IPS-18c (cell line): Measurements from ENCODE around the gene C1QTNF6.
"Not testable (repeated sequence)": the region's sequence is repeated elsewhere in the genome, so short reads cannot be mapped to it uniquely, and the experiment has no call there.

ENCODE experiments used
- H3K4me3 ChIP-seq: 2 replicates; pipeline ENCODE4 v1.7.0; 2013; ENCODE audit warnings: low read depth, mild to moderate bottlenecking, low read length, moderate library complexity; ENCODE audit not compliant: insufficient read depth
- H3K9me3 ChIP-seq: one replicate; pipeline ENCODE4 v1.6.1; 2013; ENCODE audit warnings: mild to moderate bottlenecking, low read length, moderate library complexity; ENCODE audit not compliant: control insufficient read depth, insufficient read depth

Gene C1QTNF6

GRCh38 chr22:37187891-37188761, at the start of gene C1QTNF6:
TSS of gene C1QTNF6 (minus strand) at chr22:37188247. CDS start at chr22:37188213, 34 bp downstream.
- H3K4me3 ChIP-seq = peak within 1 kb of the TSS; percentile 35; the same call in 1 of the 2 replicates
- no peaks in the 10 kb centered on the region for H3K9me3 ChIP-seq

- Histone ChIP-seq H3K4me3 (no peak overlapping the region), H3K9me3 (no peaks in the 10 kb centered on the region)
These were observed 48.0 kb upstream of the C1QTNF6 start for GRCh38 chr22:37235897-37236607.

DNA sequence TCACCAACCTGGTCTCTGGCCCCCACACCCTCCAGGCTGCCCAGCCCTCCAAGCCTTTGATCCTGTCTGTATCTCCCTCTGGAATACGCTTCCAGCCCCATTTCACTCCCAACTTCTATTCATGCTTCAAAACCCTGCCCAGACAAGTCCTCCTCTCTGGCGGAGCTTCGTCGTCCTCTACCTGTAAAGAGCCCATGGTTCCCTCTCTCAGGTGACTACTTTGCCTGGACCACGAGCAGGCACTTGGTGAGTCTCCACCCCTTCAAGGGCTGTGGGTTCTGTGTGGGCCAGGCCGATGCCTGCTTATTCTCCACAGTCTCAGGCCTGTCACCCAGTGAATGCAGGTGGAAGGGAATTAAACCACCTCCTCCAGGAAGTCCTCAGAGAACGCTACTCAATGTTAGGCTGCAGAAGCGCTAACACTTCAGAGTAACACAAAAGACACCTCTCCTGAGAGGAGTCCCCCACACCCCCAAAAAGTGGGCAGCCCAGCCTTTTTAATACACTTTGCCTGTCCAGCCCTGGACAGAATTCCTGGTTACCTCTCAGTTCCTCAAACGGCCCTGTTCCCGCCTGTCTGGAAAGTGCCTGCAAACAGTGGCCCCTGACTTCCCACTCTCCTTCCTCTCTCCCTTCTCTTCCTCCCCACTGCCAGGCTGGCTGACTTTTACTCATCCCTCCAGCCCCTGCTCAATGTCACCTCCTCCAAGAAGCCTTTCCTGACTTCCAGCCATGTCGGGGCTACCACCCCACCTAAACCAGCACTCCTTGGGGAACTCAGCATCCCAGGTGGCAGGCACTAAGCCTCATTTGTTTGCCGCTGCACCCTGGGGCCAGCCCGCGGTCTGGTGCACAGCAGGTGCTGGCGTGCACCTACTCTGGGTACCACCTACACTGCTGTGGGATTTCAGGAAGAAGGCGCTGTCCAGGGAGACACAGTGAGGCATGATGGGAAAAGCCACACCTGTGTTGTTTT, 47.0 kb upstream of the C1QTNF6 start:
- Histone ChIP-seq H3K9me3 (no peaks in the 10 kb centered on the region), H3K4me3 (no peak overlapping the region)

DNA sequence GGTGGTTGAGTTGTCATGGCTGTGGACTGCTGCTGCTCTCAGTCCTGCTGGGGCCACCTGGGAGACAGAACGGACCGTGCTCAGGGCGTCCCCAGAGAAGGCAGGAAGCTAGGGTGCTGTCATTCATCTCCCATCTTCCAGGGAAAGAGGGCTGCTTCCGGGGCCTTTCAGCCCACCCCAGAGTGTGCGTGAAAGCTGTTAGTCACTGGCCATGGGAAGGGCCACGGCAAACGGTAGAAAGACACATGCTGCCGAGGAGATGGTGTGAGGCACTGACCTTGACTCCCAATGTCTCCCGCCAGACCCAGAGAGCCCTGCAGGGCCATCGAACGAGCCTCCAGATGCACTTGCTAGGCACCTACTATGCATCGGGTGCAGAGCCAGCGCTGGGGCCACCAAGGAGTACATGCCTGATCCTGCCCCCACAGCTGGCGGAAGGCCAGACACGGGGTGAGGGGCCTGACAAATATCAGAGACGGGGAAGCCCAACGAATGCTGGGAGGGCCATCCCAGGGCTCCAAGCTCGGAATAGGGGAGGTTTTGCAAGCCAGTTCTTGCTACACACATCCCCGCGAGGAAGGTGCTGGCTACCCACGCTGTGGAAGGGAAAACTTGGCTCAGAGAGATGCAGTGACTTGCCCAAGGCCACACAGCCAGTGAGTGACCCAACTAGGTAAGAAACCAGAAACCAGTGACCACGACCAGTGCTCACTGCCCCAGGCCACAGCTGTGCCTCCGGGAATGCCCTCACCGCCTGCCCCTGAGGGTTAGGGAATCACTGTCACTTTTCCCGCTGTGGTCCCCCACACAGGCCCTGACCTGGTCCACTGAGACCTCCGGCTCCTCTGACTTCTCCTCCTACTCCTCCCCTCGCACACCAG, 45.9 kb upstream of the C1QTNF6 start:
- H3K4me3 ChIP-seq = no peak overlapping the region
- H3K9me3 ChIP-seq = no peaks in the 10 kb centered on the region

- H3K9me3 ChIP-seq, H3K4me3 ChIP-seq: not testable (repeated sequence)
These were observed 45.3 kb upstream of the C1QTNF6 start for GRCh38 chr22:37233371-37233750.

DNA sequence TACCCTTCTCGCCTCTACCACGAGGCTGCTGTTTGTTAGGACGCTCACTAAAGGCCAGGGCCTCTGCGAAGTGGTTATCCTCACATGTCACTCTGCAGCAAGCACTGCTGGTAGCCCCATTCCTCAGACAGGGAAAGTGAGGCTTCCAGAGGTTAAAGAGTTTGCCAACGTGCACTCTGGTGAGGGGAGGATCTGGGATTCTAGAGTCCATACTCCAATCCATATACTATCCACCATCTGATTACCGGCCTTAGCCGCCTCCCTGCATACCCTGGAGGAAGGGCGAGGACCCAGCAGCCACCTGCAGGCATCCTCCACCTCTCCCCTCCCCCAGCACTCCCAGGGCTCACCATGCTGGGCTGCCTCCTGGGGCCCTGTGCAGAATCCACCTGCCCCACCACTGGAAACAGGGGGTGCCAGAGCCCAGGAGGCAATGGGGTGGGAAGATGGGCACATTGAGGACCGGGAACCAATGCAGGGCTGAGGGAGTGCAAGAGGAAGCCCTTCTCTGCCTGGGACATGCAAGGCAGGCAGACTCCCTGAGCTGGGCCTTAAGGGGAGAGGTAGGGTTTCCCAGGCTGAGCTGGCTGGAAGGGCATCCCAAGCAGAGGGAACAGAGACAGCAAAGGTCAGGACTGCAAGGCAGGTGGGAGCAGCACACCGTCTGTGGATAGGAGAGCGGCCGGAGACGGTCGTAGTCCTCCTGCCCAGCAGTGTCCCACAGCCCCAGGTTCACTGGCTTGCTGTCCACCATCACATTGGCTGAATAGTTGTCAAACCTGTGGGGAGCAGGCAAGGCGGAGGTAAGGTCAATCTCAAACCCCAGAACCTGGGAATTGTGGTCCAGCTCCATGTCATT, 44.3 kb upstream of the C1QTNF6 start:
- H3K4me3 ChIP-seq = no peak overlapping the region

GRCh38 chr22:37231406-37232139, 43.5 kb upstream of the C1QTNF6 start:
- H3K4me3 ChIP-seq = no peak overlapping the region
- H3K9me3 ChIP-seq = no peaks in the 10 kb centered on the region

More for the DNA sequence above, 44.3 kb upstream of the C1QTNF6 start:
- H3K9me3 ChIP-seq = no peaks in the 10 kb centered on the region

GRCh38 chr22:37230673-37231405, 42.8 kb upstream of the C1QTNF6 start:
- H3K4me3 ChIP-seq = no peak overlapping the region
- H3K9me3 ChIP-seq = no peaks in the 10 kb centered on the region

- no peak overlapping the region for H3K4me3 ChIP-seq
These were observed 42.0 kb upstream of the C1QTNF6 start for GRCh38 chr22:37229805-37230672.

DNA sequence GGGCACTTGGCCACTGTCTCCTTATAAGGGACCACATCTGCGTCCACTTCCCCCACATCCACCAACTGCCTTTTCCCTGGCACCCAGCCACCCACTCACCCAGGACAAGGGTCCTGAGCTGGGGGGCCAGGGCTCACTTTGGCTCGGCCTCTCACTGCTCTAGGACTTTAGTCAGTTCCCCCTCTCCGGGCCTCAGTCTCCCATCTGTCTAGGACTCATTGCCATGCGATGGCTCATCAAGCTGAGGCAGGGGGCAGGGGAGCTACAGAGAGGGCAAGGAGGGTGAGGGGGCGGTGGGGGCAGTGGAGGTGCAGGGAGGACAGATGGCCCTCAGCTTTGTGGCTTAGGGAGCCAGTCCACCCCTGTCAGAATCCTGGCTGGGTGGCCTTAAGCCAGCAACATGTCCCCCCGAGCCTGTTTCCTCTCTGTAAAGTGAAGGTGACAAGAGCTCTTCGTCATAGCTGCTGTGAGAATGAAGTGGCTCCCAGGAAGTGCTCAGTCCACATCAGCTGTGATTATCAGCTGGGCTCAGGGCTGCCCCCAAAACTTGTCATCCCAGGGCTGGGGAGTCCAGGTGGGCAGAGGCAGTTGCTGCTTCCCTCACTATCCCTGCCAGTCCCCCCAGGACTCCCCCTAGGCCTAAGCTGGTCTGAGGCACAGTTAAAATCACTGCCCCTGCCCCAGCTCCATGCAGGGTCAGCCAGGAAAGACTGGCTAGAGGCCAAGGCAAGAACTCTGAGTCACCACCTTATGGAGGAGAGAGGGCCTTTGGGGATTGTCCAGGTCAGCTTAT, 41.2 kb upstream of the C1QTNF6 start:
- H3K9me3 ChIP-seq = no peaks in the 10 kb centered on the region
- no peak overlapping the region for H3K4me3 ChIP-seq

More at GRCh38 chr22:37229805-37230672, 42.0 kb upstream of the C1QTNF6 start:
- no peaks in the 10 kb centered on the region for H3K9me3 ChIP-seq

DNA sequence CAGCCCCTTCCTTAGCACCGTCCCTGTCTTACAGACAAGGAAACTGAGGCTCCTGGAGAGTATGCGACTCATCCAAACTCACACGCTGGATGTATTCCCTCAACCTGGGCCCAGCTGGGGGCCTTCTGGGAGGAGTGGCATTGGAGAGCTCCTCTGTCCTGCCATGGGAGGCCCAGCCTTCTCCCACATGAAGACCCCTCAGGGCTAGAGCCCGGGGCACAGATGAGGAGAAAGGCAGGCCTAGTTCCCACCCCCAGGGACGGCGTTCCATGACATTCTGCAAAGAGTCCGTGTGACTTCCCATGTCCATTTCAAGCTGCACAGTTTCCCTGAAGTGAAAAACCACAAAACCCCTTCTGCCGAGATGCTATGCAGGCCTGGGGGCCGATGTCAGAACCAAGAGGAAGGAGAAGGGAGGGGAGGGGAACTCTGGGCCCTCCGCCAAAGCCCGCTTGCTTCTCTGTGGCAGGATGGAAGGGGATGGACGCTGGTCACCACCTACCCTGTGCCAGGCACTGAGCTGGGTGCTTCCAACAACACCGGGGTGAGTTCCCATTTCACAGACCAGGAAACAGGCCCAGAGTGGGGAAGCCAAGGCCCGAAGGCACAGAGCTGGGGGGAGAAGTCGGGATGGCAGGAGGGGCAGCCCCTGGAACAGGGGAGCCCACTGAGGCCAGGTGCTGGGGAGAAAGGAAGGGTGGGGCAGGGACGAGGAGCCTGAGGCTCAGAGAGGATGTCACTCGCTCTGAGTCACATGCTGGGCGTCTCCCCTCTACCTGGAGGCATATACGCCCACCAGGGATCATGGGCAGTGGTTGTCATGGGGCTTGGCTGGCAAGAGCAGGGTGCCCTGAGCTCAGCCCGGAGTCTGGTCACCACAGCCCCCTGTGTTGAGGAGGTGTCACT, 40.3 kb upstream of the C1QTNF6 start:
- H3K4me3 ChIP-seq = no peak overlapping the region
- H3K9me3 ChIP-seq = no peaks in the 10 kb centered on the region

GRCh38 chr22:37226514-37226913, 38.5 kb upstream of the C1QTNF6 start:
- H3K4me3 ChIP-seq = no peak overlapping the region
- no peaks in the 10 kb centered on the region for H3K9me3 ChIP-seq
